GM18873 (cell line): ENCODE measurements around the gene ACTBL2.
"Not testable (repeated sequence)": the region's sequence is repeated elsewhere in the genome, so short reads cannot be mapped to it uniquely, and the experiment has no call there.

Source experiments
- ATAC-seq: cut with Tn5 transposase; IDR thresholded peaks from one replicate; pipeline ENCODE4 v1.9.1; 2021; ENCODE audit warnings: mild to moderate bottlenecking, moderate library complexity, moderate number of reproducible peaks; ENCODE audit not compliant: unreplicated experiment, low FRiP score

ACTBL2 gene

GRCh38 chr5:57495285-57496086 lies 12.9 kb upstream of the ACTBL2 start:
- no peak for ATAC-seq

- no peak for ATAC-seq
Measured at GRCh38 chr5:57494104-57495098, 11.8 kb upstream of the ACTBL2 start.

GRCh38 chr5:57493034-57493433 lies 10.4 kb upstream of the ACTBL2 start:
- no peak for ATAC-seq

DNA sequence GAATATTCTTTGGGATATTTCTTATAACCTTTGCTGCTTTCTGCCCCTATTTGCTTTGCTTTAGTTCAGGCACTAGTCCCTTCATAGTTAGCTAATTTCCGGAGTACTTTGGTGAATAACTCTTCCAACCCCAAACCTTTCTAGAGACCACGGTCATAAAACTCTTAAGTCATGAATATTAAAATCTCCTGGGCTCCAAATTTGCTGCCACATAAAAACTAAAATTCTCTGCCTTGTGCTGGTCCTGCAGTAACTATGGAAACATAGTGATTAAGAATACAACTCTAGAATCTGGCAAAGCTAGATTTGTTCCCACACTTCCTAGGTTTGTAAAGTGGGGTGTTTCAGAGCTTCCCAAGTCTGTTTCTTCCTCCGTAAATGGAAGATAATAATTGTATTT lies 10.0 kb upstream of the ACTBL2 start:
- ATAC-seq = no peak

DNA sequence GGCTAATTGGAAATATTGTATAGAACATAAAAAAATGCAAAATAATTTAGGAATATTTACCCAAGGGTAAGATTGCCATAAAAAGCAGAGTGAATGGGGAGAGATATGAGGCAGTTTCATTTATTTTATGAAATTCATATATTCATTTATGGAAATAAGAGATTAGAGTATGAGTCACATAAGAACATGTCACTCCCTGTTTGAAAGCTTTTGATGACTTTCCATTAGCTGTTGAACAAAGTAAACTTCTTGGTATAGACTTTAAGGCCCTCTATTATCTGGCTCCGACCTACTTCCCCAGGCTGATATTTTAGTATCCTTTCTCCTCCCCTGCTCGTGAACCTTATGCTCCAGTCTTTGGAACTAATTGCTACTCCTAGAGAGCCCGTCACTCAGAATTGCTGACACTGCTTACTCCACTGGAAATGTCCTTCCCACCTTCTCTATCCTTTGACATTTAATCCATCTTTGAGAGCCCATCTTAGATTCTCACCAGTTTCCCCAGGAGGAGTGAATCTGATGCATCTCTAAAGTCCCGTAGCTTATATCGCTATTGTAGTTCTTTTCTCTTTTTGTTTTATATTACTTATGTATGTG lies 8.9 kb upstream of the ACTBL2 start:
- ATAC-seq = no peak

GRCh38 chr5:57488215-57488955 lies 5.8 kb upstream of the ACTBL2 start:
- no peak for ATAC-seq

DNA sequence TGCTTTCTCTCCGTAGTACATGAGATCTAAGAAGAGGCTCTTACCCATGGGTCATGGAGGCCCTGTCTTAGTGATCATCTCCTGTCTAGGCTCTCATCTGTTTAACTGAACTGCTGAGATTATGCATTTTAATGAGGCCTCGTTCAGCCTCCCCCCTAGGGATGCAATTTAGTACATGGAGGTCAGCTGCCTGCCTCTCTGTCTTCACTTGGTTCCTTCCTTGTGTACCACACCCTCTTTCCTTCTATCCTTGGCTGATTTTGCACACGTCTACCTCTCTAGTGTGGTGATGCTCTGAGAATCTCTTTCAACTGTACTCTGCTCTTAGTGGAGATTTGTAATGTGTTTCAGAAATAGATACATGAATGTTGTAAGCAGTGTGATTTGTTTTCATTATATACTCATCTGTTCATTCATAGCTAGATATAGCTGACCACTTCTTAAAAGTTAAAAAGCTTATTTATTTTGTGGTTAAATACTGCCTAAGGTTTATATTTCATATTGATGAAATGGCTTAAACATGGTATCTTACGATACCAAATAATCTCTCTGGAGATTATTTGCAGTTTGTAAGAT lies 3.5 kb upstream of the ACTBL2 start:
- no peak for ATAC-seq

GRCh38 chr5:57478826-57479225 lies 3.8 kb downstream of the ACTBL2 start:
- no peak for ATAC-seq

DNA sequence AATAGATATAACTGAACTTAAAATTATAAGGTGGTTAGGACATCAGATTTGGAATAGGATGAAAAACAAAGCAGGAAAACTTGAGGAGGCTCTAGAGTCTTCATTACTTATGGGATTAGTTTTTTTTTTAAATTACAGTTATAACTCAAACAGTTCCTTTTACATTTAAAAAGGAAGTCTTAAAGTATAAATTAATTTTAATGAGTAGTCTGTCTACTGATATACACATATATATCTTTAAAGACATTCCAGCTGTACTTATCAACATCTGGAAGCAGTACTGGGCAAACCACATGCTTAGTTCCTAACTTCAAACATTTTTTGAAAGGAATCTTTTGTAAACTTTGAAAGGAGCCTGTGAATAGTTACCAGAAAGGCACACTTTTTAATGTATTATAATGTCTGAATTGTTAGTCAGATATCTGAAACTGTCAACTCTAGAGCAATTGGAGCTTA lies 6.0 kb downstream of the ACTBL2 start:
- no peak for ATAC-seq

DNA sequence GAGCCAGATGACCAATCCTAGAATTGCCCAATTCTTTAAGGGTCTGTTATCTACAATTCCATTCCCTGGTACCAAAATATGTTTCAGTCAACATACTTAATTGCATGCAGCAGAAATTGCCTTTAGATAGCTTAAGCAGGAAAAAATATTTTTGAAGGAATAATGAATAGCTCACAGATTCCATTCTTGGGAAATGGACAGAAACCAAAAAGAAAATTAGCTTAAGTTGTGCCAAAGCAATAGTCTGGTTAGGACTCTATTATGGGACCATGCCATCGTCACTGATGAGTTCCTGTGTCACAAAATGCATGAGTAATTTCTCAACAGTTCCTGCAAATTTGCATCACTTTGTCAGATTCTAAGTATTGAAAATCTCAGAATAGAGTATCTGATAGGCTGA lies 12.3 kb downstream of the ACTBL2 start:
- ATAC-seq = no peak

- no peak for ATAC-seq
Measured at GRCh38 chr5:57468481-57469163, 14.0 kb downstream of the ACTBL2 start.

- ATAC-seq = no peak
Measured at GRCh38 chr5:57466544-57466943, 16.1 kb downstream of the ACTBL2 start.

GRCh38 chr5:57460056-57460455 lies 22.6 kb downstream of the ACTBL2 start:
- ATAC-seq = not testable (repeated sequence)

DNA sequence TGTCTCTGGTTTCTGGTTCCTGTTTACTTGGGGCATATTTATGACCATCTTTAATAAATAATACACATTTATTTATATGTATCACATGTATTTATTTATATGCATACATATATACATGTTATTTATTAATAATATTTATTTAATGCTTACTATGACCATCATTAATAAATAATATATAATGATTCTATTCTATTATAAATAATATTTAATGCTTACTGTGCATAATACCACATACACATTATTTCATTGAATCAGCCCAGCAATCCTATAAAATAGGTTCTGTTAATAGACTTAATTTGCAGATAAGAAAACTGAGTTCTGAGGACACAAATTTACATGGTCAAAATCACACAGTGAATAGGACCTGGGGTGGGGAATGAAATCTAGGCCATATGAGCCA lies 24.2 kb downstream of the ACTBL2 start:
- no peak for ATAC-seq

DNA sequence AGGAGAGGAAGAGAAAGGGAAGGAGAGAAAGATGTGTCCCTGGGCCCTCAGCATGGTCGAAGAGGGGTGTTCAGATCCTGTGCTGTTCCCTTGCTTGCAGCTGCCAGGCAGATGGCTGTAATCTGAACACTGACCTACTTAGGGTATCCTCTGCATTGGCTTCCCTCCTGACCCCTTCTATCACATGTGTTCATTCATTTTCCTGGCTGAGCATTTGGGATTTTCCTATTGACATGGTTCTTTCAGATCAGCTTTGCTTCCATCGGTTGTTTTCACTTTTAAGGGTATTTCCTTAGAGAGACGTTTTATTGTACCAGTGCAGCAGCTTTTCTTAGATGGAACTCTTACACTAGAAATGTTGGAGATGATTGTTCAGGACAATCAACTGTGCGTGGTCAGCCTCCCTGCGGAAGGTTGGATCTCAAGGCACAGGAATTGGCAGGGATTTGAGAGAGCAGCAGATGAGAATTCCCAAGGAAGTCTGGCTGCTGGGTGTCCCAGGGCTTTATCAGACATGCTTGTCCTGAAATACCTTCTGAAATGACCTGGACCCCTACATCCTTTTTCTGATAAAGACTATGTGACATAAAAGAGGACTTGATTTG lies 26.0 kb downstream of the ACTBL2 start:
- no peak for ATAC-seq

GRCh38 chr5:57455511-57456455 lies 26.8 kb downstream of the ACTBL2 start:
- ATAC-seq = no peak

DNA sequence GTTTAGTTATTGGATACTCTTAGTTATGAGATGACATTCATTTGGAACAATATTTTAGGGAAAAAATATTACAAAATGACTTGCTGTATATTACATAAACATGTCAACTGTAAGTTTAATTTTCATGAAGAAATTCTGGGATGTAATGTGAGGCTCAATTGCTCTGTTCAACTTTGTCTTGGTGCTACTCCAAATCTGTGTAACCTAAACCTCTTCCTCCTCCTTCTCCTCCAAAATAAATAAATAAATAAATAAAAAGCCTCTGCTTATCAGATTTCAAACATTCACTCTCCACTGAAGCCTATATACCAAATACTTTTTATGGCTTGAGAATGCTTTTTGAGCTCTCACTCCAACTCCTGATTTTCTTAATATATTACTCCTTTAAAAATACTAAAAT lies 27.7 kb downstream of the ACTBL2 start:
- ATAC-seq = no peak

GRCh38 chr5:57453728-57454127 lies 28.9 kb downstream of the ACTBL2 start:
- ATAC-seq = no peak
